NB4 (cell line): ENCODE data around the gene ALDH1L2.
"Not testable (repeated sequence)": the region's sequence is repeated elsewhere in the genome, so short reads cannot be mapped to it uniquely, and the experiment has no call there.

Experiments
- DNase-seq: peaks from one replicate; pipeline ENCODE4 v3.0.0; 2010; ENCODE audit warnings: low read depth
- H3K4me3 ChIP-seq: one replicate; pipeline ENCODE4 v1.5.1; 2011; ENCODE audit warnings: mild to moderate bottlenecking, low read depth, low read length, moderate library complexity
- CTCF ChIP-seq: IDR thresholded peaks from one replicate; pipeline ENCODE4 v1.5.1; 2012; ENCODE audit warnings: low read depth, low read length
- MYC ChIP-seq: IDR thresholded peaks from 2 replicates; pipeline ENCODE4 v1.6.1; 2011; ENCODE audit warnings: low read depth, low read length
- POLR2A ChIP-seq: IDR thresholded peaks from 2 replicates; pipeline ENCODE4 v1.6.1; 2011; ENCODE audit warnings: mild to moderate bottlenecking; ENCODE audit not compliant: insufficient read length; ENCODE audit errors: extremely low read depth
- TF ChIP-seq, protein P1 (sequence below): IDR thresholded peaks from 2 replicates; pipeline ENCODE4 v1.6.1; 2011; ENCODE audit warnings: low read depth, low read length

The ALDH1L2 gene

GRCh38 chr12:105100998-105101397 lies 16.7 kb upstream of the ALDH1L2 start:
- TF ChIP-seq CTCF (no peak), POLR2A (no peak), MYC (no peak)
- TF ChIP-seq, protein P1, sequence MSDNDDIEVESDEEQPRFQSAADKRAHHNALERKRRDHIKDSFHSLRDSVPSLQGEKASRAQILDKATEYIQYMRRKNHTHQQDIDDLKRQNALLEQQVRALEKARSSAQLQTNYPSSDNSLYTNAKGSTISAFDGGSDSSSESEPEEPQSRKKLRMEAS, result no peak
- no peak overlapping the region for H3K4me3 ChIP-seq
- DNase-seq, result peak; percentile 24

DNA sequence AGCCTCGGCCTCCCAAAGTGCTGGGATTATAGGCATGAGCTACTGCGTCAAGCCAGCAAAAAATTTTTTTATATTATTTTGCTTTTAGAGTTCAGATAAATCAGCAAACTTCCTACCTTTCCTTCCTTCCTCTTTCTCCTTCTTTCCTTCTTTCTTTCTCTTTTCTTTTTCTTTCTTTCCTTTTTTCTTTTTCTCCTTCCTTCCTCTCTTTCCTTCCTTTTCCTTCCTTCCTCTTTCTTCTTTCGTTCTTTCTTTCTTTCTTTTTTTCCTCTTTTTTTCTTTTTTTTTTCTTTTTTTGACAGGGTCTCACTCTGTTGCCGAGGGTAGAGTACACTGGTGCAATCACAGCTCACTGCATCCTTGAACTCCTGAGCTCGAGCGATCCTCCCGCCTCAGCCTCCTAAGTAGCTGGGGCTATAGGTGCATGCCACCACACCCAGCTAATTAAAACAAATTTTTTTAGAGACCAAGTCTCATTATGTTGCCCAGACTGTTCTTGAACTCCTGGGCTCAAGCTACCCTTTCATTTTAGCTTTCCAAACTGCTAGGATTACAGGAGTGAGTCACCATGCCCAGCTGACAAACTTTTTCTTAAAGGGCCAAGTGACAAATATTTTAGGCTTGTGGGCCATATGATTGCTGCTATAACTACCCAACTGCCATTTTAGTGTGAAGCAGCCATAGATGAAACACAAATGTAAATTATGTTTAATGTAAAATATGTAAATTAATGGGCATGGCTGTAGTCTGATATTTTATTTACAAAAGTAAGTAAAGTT lies 16.1 kb upstream of the ALDH1L2 start:
- TF ChIP-seq, protein P1, result no peak
- TF ChIP-seq MYC, result no peak
- TF ChIP-seq POLR2A, result no peak
- TF ChIP-seq CTCF, result no peak
- peak; percentile 53 for DNase-seq
- no peak overlapping the region for H3K4me3 ChIP-seq

DNA sequence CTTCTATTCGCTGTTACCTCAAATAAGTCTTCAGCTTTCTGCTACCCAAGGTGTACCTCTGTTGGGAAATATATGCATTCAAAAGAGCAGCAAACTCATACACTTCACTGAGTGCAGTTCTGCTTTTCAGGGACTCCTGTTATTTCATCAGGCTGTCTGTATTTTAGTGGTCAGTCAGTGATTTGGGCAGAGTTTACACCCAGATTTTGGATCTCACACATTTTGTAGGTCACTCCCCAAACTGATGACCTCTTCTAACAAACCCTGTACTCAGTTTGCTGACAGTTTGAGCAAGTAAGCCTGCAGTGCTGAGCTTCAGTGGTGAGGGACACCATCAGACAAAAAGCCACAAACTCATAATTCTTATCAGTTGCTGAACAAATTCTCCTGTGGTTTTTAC lies 15.1 kb upstream of the ALDH1L2 start:
- no peak for TF ChIP-seq POLR2A
- TF ChIP-seq, protein P1, result no peak
- TF ChIP-seq CTCF, result no peak
- no peak for TF ChIP-seq MYC
- DNase-seq, result peak; percentile 66
- H3K4me3 ChIP-seq, result no peak overlapping the region

DNA sequence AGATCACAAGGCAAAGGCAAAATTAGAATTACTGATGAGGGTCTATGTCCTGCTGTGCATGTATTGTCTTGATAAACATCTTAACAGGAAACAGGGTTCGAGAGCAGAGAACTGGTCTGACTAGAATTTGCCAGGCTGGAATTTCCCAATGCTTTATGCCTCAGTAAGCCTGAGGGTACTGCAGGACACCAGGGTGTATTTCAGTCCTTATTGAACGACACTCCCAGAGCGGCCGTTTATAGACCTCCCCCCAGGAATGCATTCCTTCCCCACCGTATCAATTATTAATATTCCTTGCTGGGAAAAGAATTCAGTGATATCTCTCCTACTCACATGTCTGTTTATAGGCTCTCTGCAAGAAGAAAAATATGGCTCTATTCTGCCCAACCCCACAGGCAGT lies 11.1 kb upstream of the ALDH1L2 start:
- not testable (repeated sequence) for DNase-seq, H3K4me3 ChIP-seq

DNA sequence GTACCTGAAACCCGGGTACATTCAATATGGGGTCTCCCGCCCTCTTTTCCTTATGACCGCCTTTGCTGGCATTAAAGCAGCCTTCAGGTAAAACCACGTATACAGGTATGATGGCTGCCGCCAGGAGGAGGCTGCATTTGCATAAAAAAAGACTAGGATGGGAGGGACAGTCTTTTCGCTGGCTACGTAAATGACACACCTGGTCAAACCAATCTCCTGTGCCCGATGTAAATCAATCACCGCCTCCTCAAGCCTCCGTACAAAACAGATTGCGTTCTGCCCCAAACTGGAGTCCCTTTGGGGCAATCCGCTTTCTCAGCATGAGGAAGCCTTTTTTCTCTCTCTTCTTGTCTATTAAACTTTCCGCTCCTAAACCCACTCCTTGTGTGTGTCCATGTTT lies 8.1 kb upstream of the ALDH1L2 start:
- H3K4me3 ChIP-seq, result no peak overlapping the region
- DNase-seq, result no peak
- TF ChIP-seq POLR2A (no peak), MYC (no peak), CTCF (no peak)
- TF ChIP-seq, protein P1, result no peak

- no peak for DNase-seq
- H3K4me3 ChIP-seq, result no peak overlapping the region
- TF ChIP-seq CTCF (no peak), POLR2A (no peak), MYC (no peak)
- TF ChIP-seq, protein P1, result no peak
Observed at GRCh38 chr12:105091476-105092206, 7.4 kb upstream of the ALDH1L2 start.
